Prostate gland (tissue), 2 donors: ENCODE results near the gene ZNF688.

Source experiments
- CTCF ChIP-seq, 4 experiments: fragments of 200-600 bp in 2 of 4; fragments of 450-650 bp in 2 of 4; sonication (generic) in 2 of 4; IDR thresholded peaks; 1 replicate in 3 of 4; 2 replicates in 1 of 4; pipeline ENCODE4 v1.5.1; 2016 to 2019; ENCODE audit warnings: antibody characterized with exemption in 4 of 4, mild to moderate bottlenecking in 2 of 4, moderate library complexity in 2 of 4
- POLR2A ChIP-seq: fragments of 450-650 bp; IDR thresholded peaks from one replicate; pipeline ENCODE4 v1.6.1; 2016; ENCODE audit warnings: antibody characterized with exemption, mild to moderate bottlenecking
- POLR2AphosphoS5 ChIP-seq: sonication (generic); formaldehyde crosslinking; IDR thresholded peaks from one replicate; pipeline ENCODE4 v1.6.1; 2017; ENCODE audit warnings: antibody characterized with exemption

GRCh38 chr16:30523768-30524574 lies 47.5 kb downstream of the ZNF688 start:
- TF ChIP-seq POLR2AphosphoS5 (no peak), POLR2A (no peak), CTCF (IDR thresholded peaks at IDR 0.05) (no peak)
